ENCODE measurements around the gene MED19.

MED19 gene

GRCh38 chr11:57744357-57744756, 32.3 kb upstream of the MED19 start:
- Histone ChIP-seq H3K27me3 (ENCODE audit: insufficient read depth, poor library complexity, severe bottlenecking) (no peaks in the 10 kb centered on the region), H3K27ac (replicated peaks) (no peak overlapping the region), H3K4me3 (replicated peaks; ENCODE audit: insufficient read depth, low read length) (no peak overlapping the region)
- TF ChIP-seq REST (IDR thresholded peaks at IDR 0.05; ENCODE audit: insufficient replicate concordance, low read depth) (no peak), POLR2AphosphoS5 (IDR thresholded peaks at IDR 0.05; ENCODE audit: low read depth) (no peak), CTCF (IDR thresholded peaks at IDR 0.05; ENCODE audit: insufficient read depth, low read length) (no peak), SPI1 (IDR thresholded peaks at IDR 0.05; ENCODE audit: borderline replicate concordance, low read depth) (no peak), GABPA (IDR thresholded peaks at IDR 0.05; ENCODE audit: low read depth) (no peak)
- no peak for DNase-seq (ENCODE audit: low read depth in 1 of 2, low spot score in 1 of 2)

GRCh38 chr11:57742087-57742452, 30.1 kb upstream of the MED19 start:
- TF ChIP-seq REST (IDR thresholded peaks at IDR 0.05; ENCODE audit: insufficient replicate concordance, low read depth) (no peak), SPI1 (IDR thresholded peaks at IDR 0.05; ENCODE audit: borderline replicate concordance, low read depth) (peak; percentile 46; the same call in 1 of the 2 replicates)
- peak in 1 of 2 experiments; percentile 25 for DNase-seq (ENCODE audit: low read depth in 1 of 2, low spot score in 1 of 2)
- peak overlapping the region; percentile 93 for H3K27ac ChIP-seq (replicated peaks)
- H3K27me3 ChIP-seq (ENCODE audit: insufficient read depth, poor library complexity, severe bottlenecking) = no peaks in the 10 kb centered on the region
- peak overlapping the region; percentile 76 for H3K4me3 ChIP-seq (replicated peaks; ENCODE audit: insufficient read depth, low read length)

- DNase-seq (ENCODE audit: low read depth in 1 of 2, low spot score in 1 of 2) = peak; percentile 96 to 99
- H3K4me3 ChIP-seq (replicated peaks; ENCODE audit: insufficient read depth, low read length) = peak within 1 kb of the TSS; percentile 76
- TF ChIP-seq REST (IDR thresholded peaks at IDR 0.05; ENCODE audit: insufficient replicate concordance, low read depth) (peak; percentile 56), CTCF (IDR thresholded peaks at IDR 0.05; ENCODE audit: insufficient read depth, low read length) (no peak), SPI1 (IDR thresholded peaks at IDR 0.05; ENCODE audit: borderline replicate concordance, low read depth) (peak; percentile 20; the same call in 1 of the 2 replicates), POLR2AphosphoS5 (IDR thresholded peaks at IDR 0.05; ENCODE audit: low read depth) (peak; percentile 99), GABPA (IDR thresholded peaks at IDR 0.05; ENCODE audit: low read depth) (peak; percentile 97)
- no peaks in the 10 kb centered on the region for H3K27me3 ChIP-seq (ENCODE audit: insufficient read depth, poor library complexity, severe bottlenecking)
- H3K27ac ChIP-seq (replicated peaks) = peak within 1 kb of the TSS; percentile 93
Measured at GRCh38 chr11:57741132-57742086, 29.4 kb upstream of the MED19 start, which contains the start of gene SELENOH. SELENOH (plus strand) TSS chr11:57741491; CDS start chr11:57741596, 105 bp downstream.

All from HL-60 (cell line).